A549 (cell line): Measurements from ENCODE around the gene KRT33B.

ENCODE experiments used
- CHD4 ChIP-seq: fragments of 200-600 bp; sonication (generic); IDR thresholded peaks from 2 replicates; pipeline ENCODE4 v1.6.1; 2016; ENCODE audit warnings: antibody characterized with exemption, mild to moderate bottlenecking, borderline replicate concordance
- CTCF ChIP-seq: fragments of >200 bp; sonication (Bioruptor Twin); formaldehyde crosslinking; IDR thresholded peaks from 3 replicates; pipeline ENCODE4 v1.5.1; 2016
- ESRRA ChIP-seq: fragments of 150-350 bp; IDR thresholded peaks from 2 replicates; pipeline ENCODE4 v1.6.1; 2014; ENCODE audit warnings: mild to moderate bottlenecking, low read length, borderline replicate concordance
- GATA3 ChIP-seq: IDR thresholded peaks from 2 replicates; pipeline ENCODE4 v1.6.1; 2012; ENCODE audit warnings: borderline replicate concordance
- POLR2A ChIP-seq: IDR thresholded peaks from 2 replicates; pipeline ENCODE4 v1.6.1; 2012; ENCODE audit warnings: mild to moderate bottlenecking, low read length

- TF ChIP-seq GATA3 (no peak), CTCF (no peak), POLR2A (no peak), CHD4 (no peak), ESRRA (no peak)
Measured at GRCh38 chr17:41340934-41341861, 28.4 kb downstream of the KRT33B start.
